Measurements from ENCODE around the gene CASKIN1.

DNA sequence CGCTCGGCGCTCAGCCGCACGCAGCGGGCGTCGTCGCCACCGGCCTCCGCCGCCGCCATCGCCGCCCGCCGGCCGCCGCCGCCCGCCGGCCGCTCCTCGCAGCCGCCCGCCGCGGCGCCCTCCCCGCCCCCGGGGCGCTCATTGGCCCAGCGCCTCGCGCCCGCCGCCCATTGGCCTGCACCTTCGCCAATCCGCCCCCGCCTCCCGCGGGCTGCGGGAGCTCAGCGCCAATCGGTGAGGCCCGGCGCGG is 18.2 kb upstream of the CASKIN1 start, which contains the start of gene PGP:
- TF ChIP-seq POLR2A (IDR thresholded peaks at IDR 0.05) = no peak
- TF ChIP-seq, protein P1, sequence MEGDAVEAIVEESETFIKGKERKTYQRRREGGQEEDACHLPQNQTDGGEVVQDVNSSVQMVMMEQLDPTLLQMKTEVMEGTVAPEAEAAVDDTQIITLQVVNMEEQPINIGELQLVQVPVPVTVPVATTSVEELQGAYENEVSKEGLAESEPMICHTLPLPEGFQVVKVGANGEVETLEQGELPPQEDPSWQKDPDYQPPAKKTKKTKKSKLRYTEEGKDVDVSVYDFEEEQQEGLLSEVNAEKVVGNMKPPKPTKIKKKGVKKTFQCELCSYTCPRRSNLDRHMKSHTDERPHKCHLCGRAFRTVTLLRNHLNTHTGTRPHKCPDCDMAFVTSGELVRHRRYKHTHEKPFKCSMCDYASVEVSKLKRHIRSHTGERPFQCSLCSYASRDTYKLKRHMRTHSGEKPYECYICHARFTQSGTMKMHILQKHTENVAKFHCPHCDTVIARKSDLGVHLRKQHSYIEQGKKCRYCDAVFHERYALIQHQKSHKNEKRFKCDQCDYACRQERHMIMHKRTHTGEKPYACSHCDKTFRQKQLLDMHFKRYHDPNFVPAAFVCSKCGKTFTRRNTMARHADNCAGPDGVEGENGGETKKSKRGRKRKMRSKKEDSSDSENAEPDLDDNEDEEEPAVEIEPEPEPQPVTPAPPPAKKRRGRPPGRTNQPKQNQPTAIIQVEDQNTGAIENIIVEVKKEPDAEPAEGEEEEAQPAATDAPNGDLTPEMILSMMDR (IDR thresholded peaks at IDR 0.05) = no peak
